Measurements from ENCODE around the gene SLC1A7.
"Not testable (repeated sequence)": the region's sequence is repeated elsewhere in the genome, so short reads cannot be mapped to it uniquely, and the experiment has no call there.

SLC1A7 gene

DNA sequence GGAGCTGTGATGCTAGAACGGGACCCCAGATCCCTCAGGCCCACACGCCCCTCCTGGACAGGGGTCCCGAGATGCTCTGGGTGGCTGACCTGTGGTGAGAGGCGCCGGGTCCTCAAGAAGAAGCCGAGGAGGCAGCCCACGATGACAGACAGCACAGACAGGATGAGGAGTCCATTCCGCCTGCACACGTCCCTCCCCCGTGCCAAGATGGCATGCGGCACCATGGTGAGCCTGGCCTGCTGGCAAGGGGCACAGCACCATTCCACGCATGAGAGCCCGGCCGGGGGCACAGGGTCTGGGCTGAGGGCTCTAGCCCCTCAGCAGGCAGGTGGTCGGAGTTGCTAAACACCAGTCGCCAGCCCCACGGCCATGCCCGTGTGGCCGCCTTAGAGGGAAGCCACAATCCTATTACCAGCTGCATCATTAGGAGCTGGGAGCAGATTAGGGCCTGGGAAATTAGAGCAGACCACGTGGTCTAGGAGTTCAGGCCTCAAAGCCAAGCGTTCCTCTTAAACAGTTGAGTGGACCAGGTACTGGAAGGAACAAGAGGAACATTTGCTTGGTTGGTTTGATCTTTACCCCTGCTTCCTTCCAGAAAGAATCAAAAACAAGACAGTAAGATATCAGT lies at the start of gene SLC1A7:
TSS of gene SLC1A7 (minus strand) at position 413 of the 628 bp plus-strand sequence. CDS start at position 224, 189 bp downstream.
- Histone ChIP-seq H3K4me1 (ENCODE audit: control insufficient read depth, insufficient read depth, low read length) (no peaks in the 10 kb centered on the region), H3K36me3 (ENCODE audit: control insufficient read depth, insufficient read depth, low read length) (no peaks in the 10 kb centered on the region), H3K9ac (ENCODE audit: low read depth, low read length) (no peak within 1 kb of the TSS), H3K27me3 (ENCODE audit: control insufficient read depth, insufficient read depth, low read length) (no peaks in the 10 kb centered on the region), H3K9me3 (ENCODE audit: control insufficient read depth, insufficient read depth, low read length) (peaks cover 7% of the 10 kb centered on the region), H3K4me3 (ENCODE audit: low read depth, low read length) (no peak within 1 kb of the TSS)

DNA sequence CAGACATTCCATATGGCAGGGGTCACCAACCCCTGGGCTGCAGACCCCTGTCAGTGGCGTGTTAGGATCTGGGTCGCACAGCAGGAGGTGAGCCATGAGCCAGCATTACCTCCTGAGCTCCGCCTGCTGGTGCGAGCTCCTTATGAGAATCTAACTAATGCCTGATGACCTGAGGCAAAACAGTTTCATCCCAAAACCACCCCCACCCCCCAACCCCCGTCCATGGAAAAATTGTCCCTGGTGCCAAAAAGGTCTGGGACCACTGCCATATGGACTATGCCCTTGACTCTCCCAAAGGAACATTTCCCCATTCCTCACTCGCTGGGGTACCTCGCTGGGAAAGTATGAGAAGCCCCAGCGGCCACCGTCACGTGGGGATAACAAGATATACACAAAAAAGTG lies 47.8 kb upstream of the SLC1A7 start:
- Histone ChIP-seq H3K4me3 (ENCODE audit: low read depth, low read length) (no peak overlapping the region), H3K9me3 (ENCODE audit: control insufficient read depth, insufficient read depth, low read length) (no peaks in the 10 kb centered on the region), H3K36me3 (ENCODE audit: control insufficient read depth, insufficient read depth, low read length) (no peaks in the 10 kb centered on the region), H3K27me3 (ENCODE audit: control insufficient read depth, insufficient read depth, low read length) (peaks cover 3% of the 10 kb centered on the region), H3K9ac (ENCODE audit: low read depth, low read length) (no peak overlapping the region), H3K4me1 (ENCODE audit: control insufficient read depth, insufficient read depth, low read length) (peaks cover 4% of the 10 kb centered on the region)

DNA sequence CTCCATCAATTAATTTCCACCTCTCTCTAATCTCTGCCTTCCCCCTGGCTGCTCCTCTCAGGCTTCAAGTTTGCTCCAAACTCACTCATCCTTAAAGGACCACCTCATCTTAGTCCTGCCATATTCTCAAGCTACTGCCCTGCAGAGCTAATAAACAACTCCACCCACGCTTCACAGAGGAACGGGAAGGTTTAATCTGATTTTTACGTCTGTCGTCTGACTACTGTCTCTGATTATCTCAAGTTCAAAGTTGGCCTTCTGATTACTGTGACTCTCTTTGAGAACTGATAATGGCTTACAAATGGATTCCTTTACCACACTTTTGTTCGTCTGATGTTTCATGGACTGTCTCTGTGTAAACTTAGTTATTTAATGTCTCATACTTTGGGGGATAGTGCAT lies 46.6 kb upstream of the SLC1A7 start:
- no peaks in the 10 kb centered on the region for H3K9me3 ChIP-seq (ENCODE audit: control insufficient read depth, insufficient read depth, low read length)
- no peak overlapping the region for H3K9ac ChIP-seq (ENCODE audit: low read depth, low read length)
- H3K4me1 ChIP-seq (ENCODE audit: control insufficient read depth, insufficient read depth, low read length) = peaks cover 4% of the 10 kb centered on the region
- H3K4me3 ChIP-seq (ENCODE audit: low read depth, low read length) = no peak overlapping the region
- no peaks in the 10 kb centered on the region for H3K36me3 ChIP-seq (ENCODE audit: control insufficient read depth, insufficient read depth, low read length)
- peaks cover 3% of the 10 kb centered on the region for H3K27me3 ChIP-seq (ENCODE audit: control insufficient read depth, insufficient read depth, low read length)

DNA sequence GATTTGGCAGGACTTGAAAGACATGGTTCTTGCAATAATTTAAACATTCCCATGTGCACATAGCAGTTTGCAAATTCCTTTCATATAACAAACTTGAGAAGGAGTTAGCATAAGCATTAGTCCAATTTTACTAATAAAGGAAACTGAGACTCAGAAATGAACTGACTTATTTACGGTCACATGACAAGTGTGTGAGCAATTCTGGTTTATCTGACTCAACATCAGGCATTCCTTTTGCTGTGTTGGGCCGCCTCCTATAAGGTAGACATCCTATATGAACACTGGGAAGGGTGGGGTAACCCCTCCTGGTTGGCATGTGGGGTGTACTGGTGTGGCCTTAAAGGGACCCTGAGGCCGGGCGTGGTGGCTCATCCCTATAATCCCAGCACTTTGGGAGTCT lies 45.7 kb upstream of the SLC1A7 start:
- H3K9ac ChIP-seq (ENCODE audit: low read depth, low read length) = no peak overlapping the region
- H3K27me3 ChIP-seq (ENCODE audit: control insufficient read depth, insufficient read depth, low read length) = no peaks in the 10 kb centered on the region
- no peaks in the 10 kb centered on the region for H3K9me3 ChIP-seq (ENCODE audit: control insufficient read depth, insufficient read depth, low read length)
- peaks cover 4% of the 10 kb centered on the region for H3K4me1 ChIP-seq (ENCODE audit: control insufficient read depth, insufficient read depth, low read length)
- H3K36me3 ChIP-seq (ENCODE audit: control insufficient read depth, insufficient read depth, low read length) = no peaks in the 10 kb centered on the region
- no peak overlapping the region for H3K4me3 ChIP-seq (ENCODE audit: low read depth, low read length)

DNA sequence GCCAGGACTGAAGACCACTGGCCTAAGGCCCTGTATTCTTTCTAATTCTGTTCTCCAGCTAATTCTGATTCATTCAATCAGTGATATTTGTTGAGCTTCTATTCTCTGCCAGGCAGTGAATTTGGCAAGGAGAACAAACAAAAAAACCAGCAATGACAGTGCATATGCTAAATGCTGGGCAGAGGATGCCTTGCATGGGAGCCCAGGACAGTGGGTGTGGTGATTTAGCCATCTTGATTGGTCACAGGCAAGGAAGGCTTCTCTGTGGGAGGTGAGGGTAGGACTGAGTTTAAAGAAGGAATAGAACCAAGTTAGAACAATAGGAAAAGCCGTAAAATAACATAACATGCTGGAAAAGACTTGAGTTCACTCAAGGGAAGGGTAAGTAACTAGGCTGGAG lies 45.0 kb upstream of the SLC1A7 start:
- Histone ChIP-seq H3K9ac (ENCODE audit: low read depth, low read length) (no peak overlapping the region), H3K36me3 (ENCODE audit: control insufficient read depth, insufficient read depth, low read length) (no peaks in the 10 kb centered on the region), H3K4me3 (ENCODE audit: low read depth, low read length) (no peak overlapping the region), H3K4me1 (ENCODE audit: control insufficient read depth, insufficient read depth, low read length) (peaks cover 4% of the 10 kb centered on the region), H3K27me3 (ENCODE audit: control insufficient read depth, insufficient read depth, low read length) (no peaks in the 10 kb centered on the region), H3K9me3 (ENCODE audit: control insufficient read depth, insufficient read depth, low read length) (no peaks in the 10 kb centered on the region)

DNA sequence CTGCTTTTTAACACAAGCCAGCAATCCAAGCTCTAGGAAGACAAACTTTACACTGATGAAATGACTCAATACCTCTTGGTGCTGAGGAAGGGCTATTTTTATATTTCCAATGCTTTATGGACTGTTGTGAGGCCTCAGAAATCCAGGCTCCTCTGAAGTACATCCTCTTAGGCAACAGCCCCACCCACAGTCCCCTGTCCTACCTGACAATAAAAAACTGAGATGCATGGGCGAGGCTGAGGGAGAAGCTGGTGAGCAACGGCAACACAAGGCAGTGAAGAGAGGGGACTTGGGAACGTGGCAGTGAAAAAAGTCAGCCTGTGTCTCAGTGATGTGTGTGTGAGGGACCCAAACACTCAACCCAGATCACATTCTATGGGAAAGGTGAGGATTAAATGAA lies 44.1 kb upstream of the SLC1A7 start:
- Histone ChIP-seq H3K4me3 (ENCODE audit: low read depth, low read length) (no peak overlapping the region), H3K4me1 (ENCODE audit: control insufficient read depth, insufficient read depth, low read length) (peaks cover 4% of the 10 kb centered on the region), H3K27me3 (ENCODE audit: control insufficient read depth, insufficient read depth, low read length) (no peaks in the 10 kb centered on the region), H3K9me3 (ENCODE audit: control insufficient read depth, insufficient read depth, low read length) (no peaks in the 10 kb centered on the region), H3K36me3 (ENCODE audit: control insufficient read depth, insufficient read depth, low read length) (no peaks in the 10 kb centered on the region), H3K9ac (ENCODE audit: low read depth, low read length) (no peak overlapping the region)

DNA sequence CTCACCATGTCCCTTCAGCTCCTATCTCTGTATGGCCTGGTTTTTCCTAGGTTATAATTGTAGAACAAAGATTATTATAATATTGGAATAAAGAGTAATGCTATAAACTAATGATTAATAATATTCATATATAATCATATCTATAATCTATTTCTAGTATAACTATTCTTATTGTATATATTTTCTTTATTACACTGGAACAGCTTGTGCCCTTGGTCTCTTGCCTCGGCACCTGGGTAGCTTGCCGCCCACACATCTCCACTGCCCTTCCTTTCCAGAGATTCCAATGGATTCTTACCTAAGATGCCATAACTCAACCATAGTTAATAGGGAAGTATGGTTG lies 43.5 kb upstream of the SLC1A7 start:
- not testable (repeated sequence) for H3K9me3 ChIP-seq (ENCODE audit: control insufficient read depth, insufficient read depth, low read length); H3K36me3 ChIP-seq (ENCODE audit: control insufficient read depth, insufficient read depth, low read length); H3K9ac ChIP-seq (ENCODE audit: low read depth, low read length); H3K27me3 ChIP-seq (ENCODE audit: control insufficient read depth, insufficient read depth, low read length); H3K4me1 ChIP-seq (ENCODE audit: control insufficient read depth, insufficient read depth, low read length); H3K4me3 ChIP-seq (ENCODE audit: low read depth, low read length)

DNA sequence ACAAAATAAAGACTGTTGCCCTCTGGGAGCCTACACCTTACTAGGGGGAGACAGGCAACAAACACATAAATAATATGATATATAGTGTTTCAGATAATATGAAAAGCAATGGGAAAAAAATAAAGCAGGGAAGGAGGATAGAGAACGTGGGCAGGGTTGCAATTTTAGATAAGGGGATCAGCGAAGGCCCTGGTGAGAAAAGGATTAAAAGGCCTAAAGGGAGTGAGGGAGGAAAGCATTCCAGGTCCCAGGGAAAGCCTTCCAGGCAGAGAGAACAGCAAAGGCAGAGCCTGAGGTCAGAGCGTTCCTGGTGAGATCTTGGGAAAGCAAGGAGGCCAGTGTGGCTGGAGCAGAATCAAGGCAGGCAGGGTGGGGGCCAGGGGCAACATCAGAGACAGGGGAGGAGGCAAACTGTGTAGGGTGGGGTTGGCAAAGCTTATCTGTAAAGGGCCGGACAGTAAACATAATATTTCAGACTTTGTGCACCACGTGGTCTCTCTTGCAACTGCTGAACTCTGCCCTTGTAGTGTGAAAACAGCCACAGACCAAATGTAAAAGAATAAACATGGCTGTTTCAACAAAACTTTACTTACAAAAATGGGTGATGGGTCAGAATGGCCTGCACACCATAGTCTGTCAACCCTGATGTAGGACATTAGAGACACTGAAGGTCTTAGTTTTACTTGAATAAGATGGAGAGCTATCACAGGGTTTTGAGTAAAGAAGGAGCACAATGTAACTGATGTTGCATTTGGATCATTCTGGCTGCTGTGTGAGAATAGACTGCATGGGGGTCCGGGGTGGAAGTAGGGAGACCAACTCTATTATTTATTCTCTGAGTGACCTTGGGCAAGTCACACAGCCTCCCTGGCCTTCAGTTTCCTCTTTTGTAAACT lies 40.9 kb upstream of the SLC1A7 start:
- H3K36me3 ChIP-seq (ENCODE audit: control insufficient read depth, insufficient read depth, low read length) = no peaks in the 10 kb centered on the region
- H3K9me3 ChIP-seq (ENCODE audit: control insufficient read depth, insufficient read depth, low read length) = no peaks in the 10 kb centered on the region
- no peaks in the 10 kb centered on the region for H3K27me3 ChIP-seq (ENCODE audit: control insufficient read depth, insufficient read depth, low read length)
- no peaks in the 10 kb centered on the region for H3K4me1 ChIP-seq (ENCODE audit: control insufficient read depth, insufficient read depth, low read length)
- no peak overlapping the region for H3K4me3 ChIP-seq (ENCODE audit: low read depth, low read length)
- H3K9ac ChIP-seq (ENCODE audit: low read depth, low read length) = no peak overlapping the region

DNA sequence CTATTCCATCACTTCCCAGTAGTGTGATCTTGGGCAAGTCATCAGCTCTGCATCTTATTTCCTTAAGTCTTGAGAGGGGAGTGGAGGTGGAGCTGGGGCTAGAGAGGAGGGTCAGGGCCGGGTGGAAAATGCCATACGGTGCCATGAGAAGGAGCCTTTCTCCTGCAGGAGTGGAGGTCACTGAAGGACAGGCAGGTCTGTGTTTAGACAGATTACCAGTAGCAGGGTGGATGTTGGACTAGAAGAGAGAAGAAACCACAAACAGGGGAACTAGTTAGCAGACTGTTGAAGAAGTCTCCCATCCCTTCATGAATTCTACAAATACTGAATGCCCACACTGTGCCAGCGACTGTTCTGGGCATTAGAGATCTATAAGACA lies 40.3 kb upstream of the SLC1A7 start:
- no peak overlapping the region for H3K4me3 ChIP-seq (ENCODE audit: low read depth, low read length)
- no peaks in the 10 kb centered on the region for H3K36me3 ChIP-seq (ENCODE audit: control insufficient read depth, insufficient read depth, low read length)
- H3K4me1 ChIP-seq (ENCODE audit: control insufficient read depth, insufficient read depth, low read length) = no peaks in the 10 kb centered on the region
- H3K9me3 ChIP-seq (ENCODE audit: control insufficient read depth, insufficient read depth, low read length) = no peaks in the 10 kb centered on the region
- H3K9ac ChIP-seq (ENCODE audit: low read depth, low read length) = no peak overlapping the region
- no peaks in the 10 kb centered on the region for H3K27me3 ChIP-seq (ENCODE audit: control insufficient read depth, insufficient read depth, low read length)

DNA sequence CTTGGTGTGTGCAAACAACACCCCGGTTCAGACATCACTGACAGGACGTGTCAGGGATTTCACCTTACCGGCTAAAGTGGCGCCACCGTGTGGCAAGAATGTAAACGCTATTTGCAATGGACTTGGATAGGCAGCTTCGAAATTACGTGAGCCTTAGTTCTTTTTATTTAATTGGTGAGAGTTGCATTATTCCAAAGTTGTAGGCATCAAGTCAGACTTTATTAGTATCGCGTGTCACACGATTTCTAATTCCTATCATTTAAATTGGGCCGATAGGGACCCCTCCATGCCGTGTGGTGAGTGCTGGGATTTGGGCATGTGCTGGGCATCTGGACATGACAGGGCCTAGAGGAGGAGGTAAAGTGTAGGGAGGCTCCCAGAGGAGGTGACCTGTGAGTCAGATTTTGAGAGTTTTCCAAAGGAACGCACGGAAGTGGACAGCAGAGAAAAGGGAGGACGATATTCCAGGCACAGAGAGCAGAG lies 39.7 kb upstream of the SLC1A7 start:
- Histone ChIP-seq H3K4me3 (ENCODE audit: low read depth, low read length) (no peak overlapping the region), H3K27me3 (ENCODE audit: control insufficient read depth, insufficient read depth, low read length) (no peaks in the 10 kb centered on the region), H3K9ac (ENCODE audit: low read depth, low read length) (no peak overlapping the region), H3K9me3 (ENCODE audit: control insufficient read depth, insufficient read depth, low read length) (no peaks in the 10 kb centered on the region), H3K36me3 (ENCODE audit: control insufficient read depth, insufficient read depth, low read length) (no peaks in the 10 kb centered on the region), H3K4me1 (ENCODE audit: control insufficient read depth, insufficient read depth, low read length) (no peaks in the 10 kb centered on the region)

DNA sequence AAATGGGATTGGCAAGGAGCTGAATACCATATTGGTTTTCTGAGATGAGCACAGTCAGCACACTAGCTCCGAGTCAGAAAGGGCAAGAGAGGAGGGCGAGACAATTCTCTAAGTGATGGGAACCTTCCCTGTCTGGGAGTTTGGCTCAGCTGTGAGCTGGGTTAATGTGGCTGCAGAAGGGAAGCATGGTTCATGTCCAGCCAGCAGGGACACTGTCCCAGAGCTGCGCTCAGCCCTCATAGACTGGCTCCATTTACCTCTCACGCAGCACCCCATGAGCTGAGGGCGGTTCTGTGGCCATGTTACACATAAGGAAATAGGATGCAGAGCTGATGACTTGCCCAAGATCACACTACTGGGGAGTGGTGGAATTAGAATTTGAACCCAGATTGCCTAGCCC lies 38.5 kb upstream of the SLC1A7 start:
- Histone ChIP-seq H3K9ac (ENCODE audit: low read depth, low read length) (no peak overlapping the region), H3K9me3 (ENCODE audit: control insufficient read depth, insufficient read depth, low read length) (no peaks in the 10 kb centered on the region), H3K36me3 (ENCODE audit: control insufficient read depth, insufficient read depth, low read length) (no peaks in the 10 kb centered on the region), H3K4me3 (ENCODE audit: low read depth, low read length) (no peak overlapping the region), H3K27me3 (ENCODE audit: control insufficient read depth, insufficient read depth, low read length) (no peaks in the 10 kb centered on the region), H3K4me1 (ENCODE audit: control insufficient read depth, insufficient read depth, low read length) (no peaks in the 10 kb centered on the region)

DNA sequence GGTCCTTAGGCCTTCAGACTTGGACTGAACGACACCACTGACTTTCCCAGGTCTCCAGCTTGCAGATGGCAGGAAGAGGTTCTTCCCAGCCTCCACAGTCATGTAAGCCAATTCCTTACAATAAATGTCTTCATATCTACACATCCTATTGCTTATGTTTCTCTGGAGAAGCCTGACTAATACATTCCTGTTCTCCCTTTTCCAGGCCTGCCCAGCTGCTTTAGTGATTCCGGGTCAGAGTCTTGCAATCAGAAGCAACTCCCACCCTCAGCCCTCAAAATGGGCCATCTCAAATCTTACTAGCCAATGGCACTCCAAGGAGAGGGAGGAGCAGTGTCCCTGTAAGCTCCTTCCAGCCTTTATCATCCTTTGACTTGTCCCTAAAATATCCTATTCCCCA lies 37.8 kb upstream of the SLC1A7 start:
- Histone ChIP-seq H3K4me1 (ENCODE audit: control insufficient read depth, insufficient read depth, low read length) (no peaks in the 10 kb centered on the region), H3K36me3 (ENCODE audit: control insufficient read depth, insufficient read depth, low read length) (no peaks in the 10 kb centered on the region), H3K27me3 (ENCODE audit: control insufficient read depth, insufficient read depth, low read length) (no peaks in the 10 kb centered on the region), H3K9me3 (ENCODE audit: control insufficient read depth, insufficient read depth, low read length) (no peaks in the 10 kb centered on the region), H3K4me3 (ENCODE audit: low read depth, low read length) (no peak overlapping the region), H3K9ac (ENCODE audit: low read depth, low read length) (no peak overlapping the region)

Measured in iPS-15b (cell line).